Measurements from ENCODE around the gene TMCO6.

GRCh38 chr5:140598836-140599235 lies 40.4 kb upstream of the TMCO6 start:
- TF ChIP-seq POLR2A (IDR thresholded peaks at IDR 0.05) = no peak
- TF ChIP-seq CTCF (IDR thresholded peaks at IDR 0.05) = no peak
